ENCODE results near the gene CDADC1. TPM values are rescaled to one million over a fixed set of nuclear protein-coding genes. Genes with fewer than 3 reads are reported as not detected.

The CDADC1 gene
- total RNA-seq, 1 experiment from 2014 or later, result 17.6 TPM

DNA sequence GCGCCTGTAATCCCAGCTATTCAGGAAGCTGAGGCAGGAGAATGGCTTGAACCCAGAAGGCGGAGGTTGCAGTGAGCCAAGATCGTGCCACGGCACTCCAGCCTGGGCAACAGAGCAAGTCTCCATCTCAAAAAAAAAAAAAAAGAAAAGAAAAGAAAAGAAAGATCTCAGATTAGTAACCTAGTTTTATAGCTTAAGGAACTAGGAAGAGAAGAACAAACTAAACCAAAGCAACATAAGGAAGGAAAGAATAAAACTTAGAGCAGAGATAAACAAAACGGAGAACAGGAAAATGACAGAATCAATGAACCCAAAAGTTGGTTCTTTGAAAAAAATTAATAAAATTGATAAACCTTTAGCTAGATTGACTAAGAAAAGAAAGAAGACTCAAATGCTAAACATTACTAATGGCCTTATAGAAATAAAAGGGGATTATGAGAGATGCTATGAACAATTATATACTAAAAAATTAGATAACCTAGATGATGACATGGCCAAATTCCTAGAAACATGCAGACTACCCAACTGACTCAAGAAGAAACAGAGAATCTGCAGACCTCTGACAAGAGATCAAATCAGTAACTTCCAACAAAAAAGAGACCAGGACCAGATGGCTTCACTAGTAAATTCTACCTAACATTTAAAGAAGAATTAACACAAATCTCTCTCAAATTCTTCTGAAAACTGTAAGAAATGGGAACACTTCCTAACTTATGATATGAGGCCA is 68.2 kb downstream of the CDADC1 start:
- Histone ChIP-seq H3K4me1 (ENCODE audit: insufficient read depth, low read length) (peaks cover 17% of the 10 kb centered on the region), H3K27ac (ENCODE audit: low read length) (no peak overlapping the region), H3K9me3 (ENCODE audit: low read length) (no peaks in the 10 kb centered on the region), H3F3A (ENCODE audit: low read length, unreplicated experiment) (no peaks in the 10 kb centered on the region), H3K4me2 (ENCODE audit: low read length) (no peak overlapping the region), H3K79me2 (ENCODE audit: low read length) (no peaks in the 10 kb centered on the region), H3K9ac (ENCODE audit: low read length) (no peak overlapping the region), H3K4me3 (ENCODE audit: low read length) (no peak overlapping the region), H3K27me3 (ENCODE audit: low read length) (no peaks in the 10 kb centered on the region), H2AFZ (ENCODE audit: low read length) (no peak overlapping the region), H4K20me1 (ENCODE audit: low read length) (no peaks in the 10 kb centered on the region), H3K9me2 (replicated peaks; ENCODE audit: low read length) (no peaks in the 10 kb centered on the region), H3K36me3 (ENCODE audit: low read depth, low read length) (no peaks in the 10 kb centered on the region)
- DNase-seq, result no peak
- no peak for ATAC-seq
- POLR2A ChIA-PET (ENCODE audit: unreplicated experiment), result no interaction called here
- BruUV-seq (replicated peaks), result no TSS peak
- intact Hi-C loops (cut with micrococcal nuclease), result no loop called here
- TF ChIP-seq, protein P1, sequence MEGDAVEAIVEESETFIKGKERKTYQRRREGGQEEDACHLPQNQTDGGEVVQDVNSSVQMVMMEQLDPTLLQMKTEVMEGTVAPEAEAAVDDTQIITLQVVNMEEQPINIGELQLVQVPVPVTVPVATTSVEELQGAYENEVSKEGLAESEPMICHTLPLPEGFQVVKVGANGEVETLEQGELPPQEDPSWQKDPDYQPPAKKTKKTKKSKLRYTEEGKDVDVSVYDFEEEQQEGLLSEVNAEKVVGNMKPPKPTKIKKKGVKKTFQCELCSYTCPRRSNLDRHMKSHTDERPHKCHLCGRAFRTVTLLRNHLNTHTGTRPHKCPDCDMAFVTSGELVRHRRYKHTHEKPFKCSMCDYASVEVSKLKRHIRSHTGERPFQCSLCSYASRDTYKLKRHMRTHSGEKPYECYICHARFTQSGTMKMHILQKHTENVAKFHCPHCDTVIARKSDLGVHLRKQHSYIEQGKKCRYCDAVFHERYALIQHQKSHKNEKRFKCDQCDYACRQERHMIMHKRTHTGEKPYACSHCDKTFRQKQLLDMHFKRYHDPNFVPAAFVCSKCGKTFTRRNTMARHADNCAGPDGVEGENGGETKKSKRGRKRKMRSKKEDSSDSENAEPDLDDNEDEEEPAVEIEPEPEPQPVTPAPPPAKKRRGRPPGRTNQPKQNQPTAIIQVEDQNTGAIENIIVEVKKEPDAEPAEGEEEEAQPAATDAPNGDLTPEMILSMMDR (conservative IDR thresholded peaks at IDR 0.05; ENCODE audit: low read depth, low read length), result no peak
- TF ChIP-seq EZH2 (IDR thresholded peaks at IDR 0.05; ENCODE audit: low read length, unreplicated experiment) (no peak), EZH2phosphoT487 (IDR thresholded peaks at IDR 0.05; ENCODE audit: borderline replicate concordance, low read length) (no peak)
- CTCF ChIA-PET, result no interaction called here

DNA sequence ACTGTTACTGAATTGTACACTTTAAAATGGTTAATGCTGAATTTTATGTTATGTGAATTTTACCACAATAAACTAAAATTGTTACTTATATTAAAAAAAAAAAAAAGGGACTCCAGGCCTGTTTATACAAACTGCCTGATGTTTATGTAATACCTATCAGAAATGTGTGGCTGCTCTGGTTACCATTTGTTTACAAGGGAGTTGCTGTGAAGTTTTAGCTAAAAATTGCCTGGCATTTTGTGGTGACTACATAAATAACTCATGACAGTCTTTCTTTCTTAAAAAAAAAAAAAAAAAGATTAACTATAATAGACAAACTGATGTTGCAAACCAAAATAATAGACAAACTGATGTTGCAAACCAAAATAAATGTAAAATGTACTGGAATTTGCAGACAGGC is 71.8 kb downstream of the CDADC1 start:
- no peaks in the 10 kb centered on the region for H3F3A ChIP-seq (ENCODE audit: low read length, unreplicated experiment)
- intact Hi-C loops (cut with micrococcal nuclease), result no loop called here
- H3K4me2 ChIP-seq (ENCODE audit: low read length), result no peak overlapping the region
- peaks cover 6% of the 10 kb centered on the region for H3K4me1 ChIP-seq (ENCODE audit: insufficient read depth, low read length)
- no peaks in the 10 kb centered on the region for H3K79me2 ChIP-seq (ENCODE audit: low read length)
- DNase-seq (no peak), ATAC-seq (no peak)
- BruUV-seq (replicated peaks), result no TSS peak
- H3K9me2 ChIP-seq (replicated peaks; ENCODE audit: low read length), result no peaks in the 10 kb centered on the region
- no peak overlapping the region for H3K9ac ChIP-seq (ENCODE audit: low read length)
- H3K27ac ChIP-seq (ENCODE audit: low read length), result no peak overlapping the region
- TF ChIP-seq, protein P1 (conservative IDR thresholded peaks at IDR 0.05; ENCODE audit: low read depth, low read length), result no peak
- TF ChIP-seq EZH2phosphoT487 (IDR thresholded peaks at IDR 0.05; ENCODE audit: borderline replicate concordance, low read length) (no peak), EZH2 (IDR thresholded peaks at IDR 0.05; ENCODE audit: low read length, unreplicated experiment) (no peak)
- POLR2A ChIA-PET (ENCODE audit: unreplicated experiment), result no interaction called here
- H3K9me3 ChIP-seq (ENCODE audit: low read length), result no peaks in the 10 kb centered on the region
- H3K36me3 ChIP-seq (ENCODE audit: low read depth, low read length), result no peaks in the 10 kb centered on the region
- H4K20me1 ChIP-seq (ENCODE audit: low read length), result no peaks in the 10 kb centered on the region
- CTCF ChIA-PET, result no interaction called here
- no peak overlapping the region for H3K4me3 ChIP-seq (ENCODE audit: low read length)
- H2AFZ ChIP-seq (ENCODE audit: low read length), result no peak overlapping the region
- H3K27me3 ChIP-seq (ENCODE audit: low read length), result no peaks in the 10 kb centered on the region

DNA sequence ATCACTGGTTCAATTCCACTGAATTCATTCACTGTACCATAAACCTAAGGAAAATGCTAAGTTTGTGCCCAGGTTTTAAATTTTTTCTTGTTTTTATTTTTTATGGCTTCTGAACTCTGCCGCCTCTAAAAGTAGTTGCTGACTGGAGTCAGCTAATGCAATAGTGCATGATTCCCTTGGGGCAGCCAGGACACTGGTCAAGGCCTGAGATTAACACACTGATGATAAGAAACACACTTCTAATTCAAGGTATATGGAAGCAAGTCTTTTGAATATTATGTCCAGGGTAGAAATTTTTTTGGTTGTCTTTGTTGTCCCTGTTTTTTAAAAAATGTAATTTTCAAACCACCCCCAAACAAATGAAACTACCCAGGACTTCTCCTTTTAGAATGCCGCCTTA is 72.2 kb downstream of the CDADC1 start:
- Histone ChIP-seq H3K36me3 (ENCODE audit: low read depth, low read length) (no peaks in the 10 kb centered on the region), H2AFZ (ENCODE audit: low read length) (no peak overlapping the region), H3F3A (ENCODE audit: low read length, unreplicated experiment) (no peaks in the 10 kb centered on the region), H3K4me1 (ENCODE audit: insufficient read depth, low read length) (peaks cover 2% of the 10 kb centered on the region; the same call in 1 of the 2 replicates), H4K20me1 (ENCODE audit: low read length) (no peaks in the 10 kb centered on the region), H3K79me2 (ENCODE audit: low read length) (no peaks in the 10 kb centered on the region), H3K9ac (ENCODE audit: low read length) (no peak overlapping the region), H3K4me3 (ENCODE audit: low read length) (no peak overlapping the region), H3K9me2 (replicated peaks; ENCODE audit: low read length) (no peaks in the 10 kb centered on the region), H3K9me3 (ENCODE audit: low read length) (no peaks in the 10 kb centered on the region), H3K27ac (ENCODE audit: low read length) (no peak overlapping the region), H3K27me3 (ENCODE audit: low read length) (no peaks in the 10 kb centered on the region), H3K4me2 (ENCODE audit: low read length) (no peak overlapping the region)
- intact Hi-C loops (cut with micrococcal nuclease), result no loop called here
- DNase-seq (no peak), ATAC-seq (no peak)
- TF ChIP-seq, protein P1 (conservative IDR thresholded peaks at IDR 0.05; ENCODE audit: low read depth, low read length), result no peak
- no peak for TF ChIP-seq EZH2 (IDR thresholded peaks at IDR 0.05; ENCODE audit: low read length, unreplicated experiment)
- no peak for TF ChIP-seq EZH2phosphoT487 (IDR thresholded peaks at IDR 0.05; ENCODE audit: borderline replicate concordance, low read length)
- ChIA-PET CTCF (no interaction called here), POLR2A (ENCODE audit: unreplicated experiment) (no interaction called here)
- BruUV-seq (replicated peaks), result no TSS peak

Data from PC-3 (cell line).